NCI-H69 (cell line): ENCODE measurements around the gene ABCC2.

Source experiments
- DNase-seq: peaks from one replicate; lab custom pipeline; 2025; lab: John Stamatoyannopoulos, UW

Gene ABCC2

DNA sequence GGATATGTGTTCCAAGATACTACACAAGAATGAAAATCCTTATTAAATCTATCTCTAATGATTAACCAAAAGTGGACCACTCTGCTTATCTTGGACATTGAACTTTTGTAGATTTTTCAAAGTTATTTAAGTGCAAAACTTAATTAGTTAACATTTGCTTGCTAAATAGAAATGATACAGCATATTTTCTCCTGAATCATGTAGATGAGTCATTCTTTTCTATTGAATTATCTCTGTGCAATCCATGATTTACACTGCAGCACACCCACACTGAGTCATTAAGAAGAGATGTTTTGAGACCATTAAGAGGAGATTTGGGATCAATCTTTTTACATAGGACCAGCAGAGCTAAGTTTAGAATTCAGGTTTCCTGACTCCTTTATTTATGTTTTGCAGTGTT is 6.6 kb upstream of the ABCC2 start:
- DNase-seq = no peak

DNA sequence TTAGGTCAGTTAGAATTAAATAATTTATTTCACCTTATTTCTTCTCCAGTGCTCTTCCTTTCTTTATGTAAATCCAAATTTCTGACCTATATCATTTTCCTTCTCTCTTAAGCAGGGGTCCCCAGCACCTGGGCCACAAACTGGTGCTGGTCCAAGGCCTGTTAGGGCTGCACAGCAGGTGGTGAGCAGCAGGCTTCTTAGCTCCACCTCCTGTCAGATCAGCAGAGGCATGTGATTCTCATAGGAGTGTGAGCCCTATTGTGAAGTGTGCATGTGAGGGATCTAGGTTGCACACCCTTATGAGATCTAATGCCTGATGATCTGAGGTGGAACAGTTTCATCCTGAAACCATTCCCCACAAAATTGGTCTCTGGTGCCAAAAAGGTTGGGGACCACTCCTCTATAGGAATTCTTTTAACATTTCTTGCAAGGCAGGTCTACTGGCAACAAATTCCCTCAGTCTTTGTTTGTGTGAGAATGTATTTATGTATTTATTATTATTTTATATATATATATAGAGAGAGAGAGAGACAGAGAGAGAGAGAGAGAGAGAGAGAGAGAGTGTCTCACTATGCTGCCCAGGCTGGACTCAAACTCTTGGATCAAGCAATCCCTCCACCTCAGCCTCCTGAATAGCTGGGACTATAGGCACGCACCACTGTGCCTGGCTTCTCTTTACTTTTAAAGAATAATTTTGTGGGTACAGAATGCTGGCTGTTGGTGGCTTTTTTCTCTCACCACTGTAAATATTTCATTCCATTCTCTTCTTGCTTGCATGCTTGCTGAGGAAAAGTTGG is 4.3 kb upstream of the ABCC2 start:
- DNase-seq = no peak

DNA sequence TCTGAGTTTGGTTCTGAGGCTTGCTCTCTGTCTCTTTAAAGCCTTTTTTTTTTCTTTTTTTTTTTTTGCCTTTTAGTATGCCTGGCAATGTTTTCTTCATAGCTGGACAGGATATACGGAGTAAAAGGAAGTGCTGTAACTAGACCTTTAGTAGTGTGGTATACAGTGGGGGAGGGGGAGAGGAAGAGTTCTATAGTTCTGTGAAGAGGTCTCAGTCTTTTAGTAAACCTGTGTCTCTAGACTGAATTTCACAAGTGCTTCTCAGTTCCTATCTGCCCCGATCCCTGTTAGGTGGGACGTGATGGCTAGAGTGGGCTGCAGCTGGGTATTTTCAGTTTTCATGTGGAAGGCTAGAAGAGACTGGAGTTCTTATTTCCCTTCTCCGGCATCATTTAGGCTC is 3.1 kb upstream of the ABCC2 start:
- no peak for DNase-seq

DNA sequence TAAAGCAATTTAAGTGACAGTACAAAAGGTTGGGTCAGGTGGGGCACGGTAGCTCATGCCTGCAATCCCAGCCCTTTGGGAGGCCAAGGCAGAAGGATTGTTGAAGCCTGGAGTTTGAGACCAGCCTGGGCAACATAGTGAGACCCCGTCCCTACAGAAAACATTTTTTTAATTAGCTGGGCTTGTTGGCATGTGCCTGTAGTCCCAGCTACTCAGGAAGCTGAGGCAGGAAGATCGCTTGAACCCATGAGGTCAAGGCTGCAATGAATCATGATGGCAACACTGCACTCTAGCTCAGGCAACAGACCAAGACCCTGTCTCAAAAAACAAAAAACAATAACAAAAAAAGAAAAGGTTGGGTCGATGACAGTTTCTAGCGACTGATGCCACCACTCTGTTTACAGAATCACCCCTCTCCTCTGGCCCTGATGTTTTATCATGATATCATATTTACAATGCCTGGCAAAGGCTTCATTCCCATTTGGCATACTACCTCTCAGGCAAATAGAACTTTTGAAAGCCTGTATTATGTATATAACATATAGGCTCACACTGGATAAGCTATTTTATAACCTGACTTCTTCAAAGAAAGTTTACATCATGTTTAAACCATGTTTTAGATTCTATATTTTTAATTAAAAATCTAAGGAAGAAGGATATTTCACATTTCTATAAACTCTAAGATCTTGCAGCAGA is 558 bp upstream of the ABCC2 start:
- no peak for DNase-seq

DNA sequence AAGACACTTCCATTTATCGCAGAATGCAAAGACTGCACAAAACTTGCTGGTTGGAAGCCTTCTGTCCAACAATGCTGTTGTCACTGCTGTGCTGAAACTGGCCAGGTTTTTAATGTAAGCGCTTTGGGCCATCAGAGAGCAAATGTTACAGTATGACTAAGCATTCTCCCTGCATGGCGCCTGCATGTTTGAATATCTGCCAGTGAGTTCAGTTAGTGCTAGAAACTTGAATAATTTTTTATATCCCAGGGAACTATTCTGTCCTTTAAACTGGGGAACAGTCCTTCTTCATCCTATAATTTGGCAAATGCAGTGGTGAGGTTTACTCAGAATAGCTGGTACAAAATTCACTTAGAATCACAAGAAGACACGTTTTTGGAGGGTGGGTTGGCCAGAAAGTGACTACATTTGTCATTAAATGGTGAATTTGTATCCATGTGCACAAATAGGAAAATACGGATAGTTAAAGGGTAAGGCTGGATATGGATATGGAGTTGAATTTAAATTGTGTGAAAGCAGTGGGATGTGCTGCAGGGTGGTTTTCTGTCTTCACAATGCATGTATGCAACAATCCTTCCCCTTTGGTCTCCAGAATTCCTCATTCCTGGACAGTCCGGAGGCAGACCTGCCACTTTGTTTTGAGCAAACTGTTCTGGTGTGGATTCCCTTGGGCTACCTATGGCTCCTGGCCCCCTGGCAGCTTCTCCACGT is 1.7 kb downstream of the ABCC2 start:
- no peak for DNase-seq

DNA sequence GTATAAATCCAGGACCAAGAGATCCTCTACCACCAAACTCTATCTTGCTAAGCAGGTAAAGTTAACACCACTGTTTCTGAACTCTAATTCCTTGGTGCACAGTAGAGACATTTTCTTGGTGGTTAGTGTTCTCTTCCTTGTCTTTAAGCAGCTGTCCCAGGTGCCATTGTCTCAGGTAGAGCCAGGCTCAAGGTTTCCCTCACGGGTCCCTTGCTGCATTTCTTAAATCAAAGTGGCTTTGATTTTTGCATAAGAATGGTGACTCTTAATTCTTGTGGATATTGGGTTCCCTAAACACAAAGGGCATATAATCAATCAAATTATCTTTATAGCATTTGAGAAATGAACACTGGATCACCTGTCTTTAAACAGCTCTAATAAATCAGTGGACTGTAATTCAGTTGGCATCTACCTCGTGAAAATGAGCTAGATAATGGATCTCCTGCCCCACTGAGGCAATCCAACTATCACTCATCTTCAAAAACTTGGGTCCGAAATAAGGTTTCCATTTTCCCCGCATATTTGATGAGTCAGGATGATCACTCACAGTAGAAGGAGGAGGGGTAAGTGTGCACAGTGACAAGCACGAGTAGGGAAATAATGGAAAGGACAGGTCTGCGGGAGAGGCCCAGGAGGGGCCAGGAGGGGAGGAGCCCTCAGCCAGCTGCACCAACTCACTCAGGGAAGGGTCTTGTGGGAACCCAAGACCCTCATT is 2.4 kb downstream of the ABCC2 start:
- DNase-seq = no peak

DNA sequence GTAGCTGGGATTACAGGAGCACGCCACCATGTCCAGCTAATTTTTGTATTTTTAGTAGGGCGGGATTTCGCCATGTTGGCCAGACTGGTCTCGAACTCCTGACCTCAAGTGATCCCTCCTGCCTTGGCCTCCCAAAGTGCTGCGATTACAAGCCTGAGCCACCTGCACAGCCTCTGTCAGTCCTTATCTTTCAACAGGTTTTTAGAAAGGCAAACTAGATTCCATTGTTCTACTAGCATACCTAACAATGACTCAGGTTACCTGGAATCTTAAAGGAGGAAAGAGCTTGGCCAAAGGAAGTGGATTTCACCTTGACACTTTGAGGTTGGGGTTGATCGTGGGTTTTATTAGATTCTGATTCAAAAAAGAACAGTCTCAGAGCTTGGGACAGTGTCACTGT is 3.2 kb downstream of the ABCC2 start:
- no peak for DNase-seq

DNA sequence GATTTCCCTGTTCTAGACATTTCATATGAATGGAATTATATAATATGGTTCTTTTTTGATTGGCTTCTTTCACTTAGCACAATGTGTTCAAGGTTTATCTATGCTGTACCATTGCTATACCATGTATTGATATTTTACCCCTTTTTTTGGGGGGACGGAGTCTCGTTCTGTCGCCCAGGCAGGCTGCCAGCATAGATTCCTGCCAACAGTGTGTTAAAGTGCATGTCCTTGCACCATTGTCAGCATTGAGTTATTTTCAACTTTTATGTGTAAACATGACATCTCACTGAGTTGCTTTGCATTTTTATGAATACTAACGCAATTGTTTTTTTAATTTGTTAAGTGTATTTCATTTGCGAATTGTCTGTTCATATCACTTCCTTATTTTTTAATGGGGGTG is 4.9 kb downstream of the ABCC2 start:
- no peak for DNase-seq

DNA sequence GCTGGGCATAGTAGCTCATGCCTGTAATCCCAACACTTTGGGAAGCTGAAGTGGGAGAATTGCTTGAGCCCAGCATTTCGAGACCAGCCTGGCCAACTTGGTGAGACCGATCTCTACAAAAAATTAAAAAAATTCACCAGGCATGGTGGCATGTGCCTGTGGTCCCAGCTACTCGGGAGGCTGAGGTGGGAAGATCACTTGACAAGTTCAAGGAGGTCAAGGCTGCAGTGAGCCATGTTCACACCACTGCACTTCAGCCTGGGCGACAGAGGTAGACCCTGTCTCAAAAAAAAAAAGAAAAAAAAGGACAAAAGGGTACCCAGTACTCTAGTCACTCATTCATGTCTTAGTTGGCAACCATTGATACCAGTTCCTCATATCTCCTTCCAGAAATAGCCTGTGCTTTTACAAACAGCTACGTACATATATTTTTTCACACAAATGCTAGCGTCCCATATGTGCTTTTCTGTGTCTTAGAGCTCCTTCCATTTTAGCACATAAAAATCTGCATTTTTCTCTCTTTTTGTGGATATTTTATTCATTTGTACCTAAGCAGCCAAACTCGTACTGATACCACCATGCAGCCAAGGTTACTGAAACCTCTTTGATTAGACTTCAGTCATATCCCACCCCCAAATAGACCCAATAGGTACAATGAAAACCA is 5.5 kb downstream of the ABCC2 start:
- DNase-seq = no peak

DNA sequence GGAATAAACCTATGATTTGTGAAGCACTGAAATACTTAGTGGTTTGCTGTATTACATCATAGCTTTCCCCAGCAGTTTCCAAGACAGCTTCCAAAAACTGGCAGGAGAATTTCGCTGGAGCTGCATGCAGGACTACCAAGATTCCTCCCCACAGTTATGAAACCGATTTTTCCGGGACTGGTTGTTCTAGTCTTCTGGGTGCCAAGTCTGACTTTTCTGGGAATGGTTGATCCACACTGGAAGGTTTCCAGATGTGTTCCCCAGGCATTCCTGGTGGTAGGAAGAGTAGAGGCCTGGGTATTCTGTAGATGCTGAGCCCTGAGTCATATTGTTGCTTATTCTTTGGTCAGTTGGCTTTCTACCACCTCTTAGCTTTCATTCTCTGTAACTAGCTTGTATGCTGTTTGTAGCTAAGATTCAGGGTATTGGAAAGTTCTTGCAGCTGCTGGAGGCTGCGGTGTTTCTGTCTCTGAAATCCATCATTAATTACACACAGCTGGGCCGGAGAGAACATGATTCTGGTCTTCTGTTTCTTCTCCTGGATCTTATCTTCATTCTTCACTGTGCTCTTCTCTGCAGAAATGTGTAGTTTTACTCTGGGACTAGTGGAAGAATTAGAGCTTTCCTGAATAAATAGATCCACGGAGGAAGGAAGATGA is 6.3 kb downstream of the ABCC2 start:
- DNase-seq = no peak

DNA sequence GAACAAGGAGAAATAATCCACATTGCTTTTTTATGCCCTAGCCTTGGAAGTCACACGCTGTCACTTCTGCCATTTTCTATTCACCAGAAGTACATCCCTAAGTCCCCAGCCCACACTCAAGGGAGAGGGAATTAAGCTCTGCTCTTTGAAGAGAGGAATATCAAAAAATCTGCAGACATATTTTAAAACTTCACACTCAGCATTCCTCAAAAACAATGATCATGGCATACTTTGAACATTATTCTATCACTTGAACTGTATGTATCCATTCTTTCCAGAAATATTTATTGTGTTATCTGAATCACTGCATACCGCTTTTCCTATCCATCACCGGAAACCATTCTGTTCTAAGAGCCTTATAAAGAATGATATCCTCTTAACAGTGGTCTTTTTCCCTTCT is 9.4 kb downstream of the ABCC2 start:
- DNase-seq = no peak

DNA sequence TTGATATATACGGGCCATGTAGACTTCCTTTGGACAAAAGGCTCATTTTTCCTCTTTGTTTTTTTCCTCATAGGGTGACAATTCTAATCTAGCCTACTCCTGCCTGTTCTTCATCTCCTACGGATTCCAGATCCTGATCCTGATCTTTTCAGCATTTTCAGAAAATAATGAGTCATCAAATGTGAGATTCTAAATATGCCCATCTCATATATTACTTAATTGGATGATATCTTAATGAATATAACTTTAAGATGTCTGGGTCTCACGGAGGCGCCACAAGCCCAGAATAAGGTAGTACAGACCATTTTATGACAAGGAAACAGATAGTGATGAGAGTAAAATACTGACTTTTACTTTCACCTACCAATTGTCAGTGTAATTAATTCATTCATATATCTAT is 11.4 kb downstream of the ABCC2 start:
- DNase-seq = no peak

DNA sequence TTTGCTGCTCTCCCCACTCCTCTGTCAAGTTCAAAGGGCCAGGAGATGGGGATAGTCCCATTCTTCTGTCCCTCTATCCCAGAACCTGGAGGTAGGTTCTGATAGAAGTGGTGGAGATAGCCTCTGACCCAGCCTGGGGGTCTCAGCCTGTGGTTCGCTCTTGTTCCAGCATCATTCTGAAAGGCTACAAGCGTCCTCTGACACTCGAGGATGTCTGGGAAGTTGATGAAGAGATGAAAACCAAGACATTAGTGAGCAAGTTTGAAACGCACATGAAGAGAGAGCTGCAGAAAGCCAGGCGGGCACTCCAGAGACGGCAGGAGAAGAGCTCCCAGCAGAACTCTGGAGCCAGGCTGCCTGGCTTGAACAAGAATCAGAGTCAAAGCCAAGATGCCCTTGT is 14.5 kb downstream of the ABCC2 start:
- no peak for DNase-seq

DNA sequence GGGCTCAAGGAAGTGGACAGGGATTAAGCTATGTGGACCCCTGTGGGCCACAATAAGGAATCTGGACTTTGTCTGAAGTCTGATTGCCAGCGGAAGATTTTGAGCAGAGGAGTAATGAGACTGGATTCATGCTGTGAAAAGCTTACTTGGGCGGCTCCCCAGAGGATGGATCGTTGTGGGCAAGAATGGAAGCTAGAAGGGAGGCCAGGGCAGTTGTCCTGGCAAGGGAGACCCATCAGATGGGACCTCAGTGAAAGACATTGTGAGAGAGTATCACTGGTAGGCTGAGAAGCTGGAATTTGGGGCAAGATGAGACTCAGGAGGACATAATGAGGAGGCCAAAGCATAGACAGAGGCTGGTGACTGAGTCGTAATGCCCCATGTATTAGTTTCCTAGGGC is 15.6 kb downstream of the ABCC2 start:
- no peak for DNase-seq

DNA sequence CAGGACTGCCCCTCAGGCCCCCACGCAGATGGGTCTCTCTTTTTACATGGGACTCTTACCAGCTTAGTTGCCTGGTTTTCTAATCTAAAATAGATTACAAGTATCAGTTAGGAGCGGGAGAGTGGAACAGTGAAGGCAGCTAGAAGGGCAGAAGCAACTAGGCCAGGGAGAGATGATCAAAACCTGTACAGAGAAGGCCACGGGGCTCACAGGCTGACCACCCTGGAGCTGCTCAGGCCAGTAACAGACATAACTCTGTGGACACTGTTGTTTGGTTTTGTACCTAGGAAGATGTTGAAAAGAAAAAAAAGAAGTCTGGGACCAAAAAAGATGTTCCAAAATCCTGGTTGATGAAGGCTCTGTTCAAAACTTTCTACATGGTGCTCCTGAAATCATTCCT is 16.5 kb downstream of the ABCC2 start:
- DNase-seq = no peak

DNA sequence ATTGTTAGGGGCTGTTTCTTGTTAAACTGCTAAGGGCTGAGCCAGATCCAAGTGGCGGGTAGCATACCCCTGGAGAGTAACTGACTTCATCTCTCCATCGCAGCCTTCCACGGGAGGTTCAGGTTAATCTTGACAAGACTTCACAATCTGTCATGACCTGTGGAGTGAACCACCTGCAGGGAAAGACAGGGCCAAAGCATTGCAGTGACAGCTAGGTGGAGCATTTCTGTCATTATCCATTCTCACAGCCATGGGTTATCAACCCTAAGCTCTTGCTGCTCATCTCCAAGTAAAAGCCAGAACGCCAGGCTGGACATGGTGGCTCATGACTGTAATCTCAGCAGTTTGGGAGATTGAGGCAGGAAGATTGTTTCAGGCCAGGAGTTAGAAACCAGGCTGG is 17.2 kb downstream of the ABCC2 start:
- DNase-seq = no peak

DNA sequence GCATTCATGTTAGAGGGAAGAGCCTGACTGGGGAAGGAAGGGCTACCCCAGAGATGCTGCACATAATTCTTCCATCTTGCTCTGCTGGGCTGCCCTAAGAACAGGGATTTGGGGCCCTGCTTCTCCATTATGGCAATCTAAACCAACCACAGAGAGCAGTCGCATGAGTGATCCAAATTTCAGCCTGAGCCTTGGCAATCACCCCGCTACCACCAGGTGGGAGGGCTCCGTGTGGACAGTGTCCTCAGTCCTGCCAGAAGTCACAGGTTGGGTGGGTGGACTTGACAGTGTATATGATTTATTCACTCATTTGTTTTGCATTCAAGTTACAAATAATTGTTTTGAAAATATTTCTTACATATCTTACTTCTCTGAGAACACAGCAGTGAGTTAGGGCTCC is 22.0 kb downstream of the ABCC2 start:
- DNase-seq = no peak

DNA sequence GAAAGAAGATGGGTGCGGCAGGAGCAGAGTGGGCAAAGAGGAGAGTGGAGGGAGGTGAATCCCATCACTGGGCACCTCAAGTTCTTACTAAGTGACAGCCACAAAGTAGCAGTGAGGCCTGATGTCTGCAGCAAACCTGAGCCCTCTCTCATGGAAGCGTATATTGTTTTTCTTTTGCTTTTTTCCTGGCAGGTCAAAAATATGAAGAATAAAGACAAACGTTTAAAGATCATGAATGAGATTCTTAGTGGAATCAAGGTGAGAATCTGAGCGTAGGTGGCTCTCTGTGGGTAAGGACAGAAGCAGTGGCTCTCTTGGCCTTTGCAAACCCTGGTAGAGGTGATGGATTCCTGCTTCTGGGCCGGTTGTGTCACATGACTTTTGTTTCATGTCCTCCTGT is 22.8 kb downstream of the ABCC2 start:
- no peak for DNase-seq

DNA sequence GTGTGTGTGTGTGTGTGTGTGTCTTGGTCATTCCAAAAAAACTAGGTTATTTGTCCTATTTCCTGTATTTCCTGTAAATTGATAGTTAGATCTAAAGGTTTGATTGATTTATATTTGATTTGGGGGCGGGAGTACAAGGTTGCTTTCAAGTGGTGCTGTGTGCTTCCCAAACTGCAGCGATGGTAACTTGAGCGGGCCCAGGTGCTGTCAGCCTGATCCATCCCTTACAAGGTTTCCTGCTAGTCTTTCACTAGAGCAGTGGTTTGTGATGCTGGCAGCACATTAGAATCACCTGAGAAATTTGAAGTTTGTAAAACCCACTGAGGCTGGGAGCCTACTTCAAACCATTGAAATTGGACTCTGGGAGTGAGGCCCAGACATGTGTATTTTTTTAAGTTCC is 23.7 kb downstream of the ABCC2 start:
- DNase-seq = no peak

DNA sequence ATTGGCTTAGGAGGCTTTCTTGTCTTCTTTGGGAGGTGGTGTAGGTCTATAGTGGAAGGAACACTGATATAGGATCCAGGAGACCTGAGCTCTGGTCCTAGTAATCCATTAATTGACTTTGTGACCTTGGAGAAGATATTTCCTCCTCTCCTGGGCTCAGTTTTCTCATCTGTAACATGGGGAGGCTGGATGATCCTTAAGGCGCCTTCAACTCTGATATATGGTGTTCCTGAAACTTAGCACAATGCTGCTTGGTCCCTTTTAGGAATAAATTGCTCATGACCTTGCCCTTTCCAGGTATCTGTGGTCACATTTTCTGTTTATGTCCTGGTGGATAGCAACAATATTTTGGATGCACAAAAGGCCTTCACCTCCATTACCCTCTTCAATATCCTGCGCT is 25.3 kb downstream of the ABCC2 start:
- DNase-seq = no peak

DNA sequence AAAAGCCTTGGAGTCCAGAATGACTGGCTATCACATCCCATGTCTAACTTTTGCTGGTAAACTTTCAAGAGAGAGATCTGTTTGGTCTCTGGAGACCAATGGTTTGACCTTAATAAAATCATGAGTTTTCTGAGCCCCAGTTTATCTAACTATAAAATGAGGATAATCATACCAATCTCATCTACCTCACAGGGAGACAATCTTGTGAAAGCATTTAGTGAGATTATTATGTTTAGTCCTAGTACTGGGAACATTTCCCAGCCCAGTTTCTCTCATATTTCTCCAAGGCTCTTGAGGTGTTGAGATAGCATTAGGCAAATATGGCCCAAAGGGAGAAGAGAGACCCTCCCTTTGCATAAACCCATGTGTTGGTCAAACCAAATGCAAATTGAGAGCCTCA is 25.8 kb downstream of the ABCC2 start:
- no peak for DNase-seq

DNA sequence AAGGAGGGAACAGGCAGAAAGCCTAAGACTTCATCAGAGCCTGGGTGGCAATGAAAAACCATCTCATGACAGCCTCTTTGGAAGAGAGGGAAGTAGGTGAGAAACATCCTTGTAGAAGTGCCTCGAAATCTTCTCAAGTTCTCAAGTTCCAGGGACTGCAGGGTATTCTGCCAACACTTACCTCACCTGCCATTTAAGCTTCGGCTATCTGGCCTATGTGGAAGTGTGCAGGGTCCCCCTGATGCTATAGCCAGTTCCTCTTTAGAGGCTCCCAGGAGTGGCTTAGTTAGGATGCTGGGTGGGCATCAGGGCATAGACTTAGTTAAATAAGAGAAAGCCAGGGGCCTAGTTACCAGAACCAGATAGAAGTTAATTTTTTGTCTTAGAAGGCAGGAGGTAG is 27.0 kb downstream of the ABCC2 start:
- no peak for DNase-seq
